ENCODE measurements around the gene AP2M1. TPM values are rescaled to one million over a fixed set of nuclear protein-coding genes. Genes with fewer than 3 reads are reported as not detected.

AP2M1 gene
- total and polyA plus RNA-seq, 2 of the 13 experiments (the other 11 are each of a cell fraction or from before 2014, with no cell fraction given) = 126 to 146 TPM

GRCh38 chr3:184133840-184134745, 40.6 kb upstream of the AP2M1 start (continued):
- TF ChIP-seq E2F5 (CRISPR knock-in tag; conservative IDR thresholded peaks at IDR 0.05) = no peak
- TF ChIP-seq ZNF883 (CRISPR knock-in tag; IDR thresholded peaks at IDR 0.05; ENCODE audit: not compliant biosample characterization) = peak; percentile 54
- no peak for TF ChIP-seq ZFP36 (IDR thresholded peaks at IDR 0.05; ENCODE audit: borderline replicate concordance, low read depth, low read length, partially characterized antibody)
- 0 out of 2 replicates have a peak, but pooled peaks have one; percentile 9 for TF ChIP-seq ZNF615 (CRISPR knock-in tag; IDR thresholded peaks at IDR 0.05; ENCODE audit: borderline replicate concordance)
- 0 out of 2 replicates have a peak, but pooled peaks have one; percentile 20 for TF ChIP-seq ZC3H13 (CRISPR knock-in tag; IDR thresholded peaks at IDR 0.05)
- TF ChIP-seq, protein P1, sequence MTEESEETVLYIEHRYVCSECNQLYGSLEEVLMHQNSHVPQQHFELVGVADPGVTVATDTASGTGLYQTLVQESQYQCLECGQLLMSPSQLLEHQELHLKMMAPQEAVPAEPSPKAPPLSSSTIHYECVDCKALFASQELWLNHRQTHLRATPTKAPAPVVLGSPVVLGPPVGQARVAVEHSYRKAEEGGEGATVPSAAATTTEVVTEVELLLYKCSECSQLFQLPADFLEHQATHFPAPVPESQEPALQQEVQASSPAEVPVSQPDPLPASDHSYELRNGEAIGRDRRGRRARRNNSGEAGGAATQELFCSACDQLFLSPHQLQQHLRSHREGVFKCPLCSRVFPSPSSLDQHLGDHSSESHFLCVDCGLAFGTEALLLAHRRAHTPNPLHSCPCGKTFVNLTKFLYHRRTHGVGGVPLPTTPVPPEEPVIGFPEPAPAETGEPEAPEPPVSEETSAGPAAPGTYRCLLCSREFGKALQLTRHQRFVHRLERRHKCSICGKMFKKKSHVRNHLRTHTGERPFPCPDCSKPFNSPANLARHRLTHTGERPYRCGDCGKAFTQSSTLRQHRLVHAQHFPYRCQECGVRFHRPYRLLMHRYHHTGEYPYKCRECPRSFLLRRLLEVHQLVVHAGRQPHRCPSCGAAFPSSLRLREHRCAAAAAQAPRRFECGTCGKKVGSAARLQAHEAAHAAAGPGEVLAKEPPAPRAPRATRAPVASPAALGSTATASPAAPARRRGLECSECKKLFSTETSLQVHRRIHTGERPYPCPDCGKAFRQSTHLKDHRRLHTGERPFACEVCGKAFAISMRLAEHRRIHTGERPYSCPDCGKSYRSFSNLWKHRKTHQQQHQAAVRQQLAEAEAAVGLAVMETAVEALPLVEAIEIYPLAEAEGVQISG (CRISPR knock-in tag; IDR thresholded peaks at IDR 0.05) = peak; percentile 93
- TF ChIP-seq, protein P2, sequence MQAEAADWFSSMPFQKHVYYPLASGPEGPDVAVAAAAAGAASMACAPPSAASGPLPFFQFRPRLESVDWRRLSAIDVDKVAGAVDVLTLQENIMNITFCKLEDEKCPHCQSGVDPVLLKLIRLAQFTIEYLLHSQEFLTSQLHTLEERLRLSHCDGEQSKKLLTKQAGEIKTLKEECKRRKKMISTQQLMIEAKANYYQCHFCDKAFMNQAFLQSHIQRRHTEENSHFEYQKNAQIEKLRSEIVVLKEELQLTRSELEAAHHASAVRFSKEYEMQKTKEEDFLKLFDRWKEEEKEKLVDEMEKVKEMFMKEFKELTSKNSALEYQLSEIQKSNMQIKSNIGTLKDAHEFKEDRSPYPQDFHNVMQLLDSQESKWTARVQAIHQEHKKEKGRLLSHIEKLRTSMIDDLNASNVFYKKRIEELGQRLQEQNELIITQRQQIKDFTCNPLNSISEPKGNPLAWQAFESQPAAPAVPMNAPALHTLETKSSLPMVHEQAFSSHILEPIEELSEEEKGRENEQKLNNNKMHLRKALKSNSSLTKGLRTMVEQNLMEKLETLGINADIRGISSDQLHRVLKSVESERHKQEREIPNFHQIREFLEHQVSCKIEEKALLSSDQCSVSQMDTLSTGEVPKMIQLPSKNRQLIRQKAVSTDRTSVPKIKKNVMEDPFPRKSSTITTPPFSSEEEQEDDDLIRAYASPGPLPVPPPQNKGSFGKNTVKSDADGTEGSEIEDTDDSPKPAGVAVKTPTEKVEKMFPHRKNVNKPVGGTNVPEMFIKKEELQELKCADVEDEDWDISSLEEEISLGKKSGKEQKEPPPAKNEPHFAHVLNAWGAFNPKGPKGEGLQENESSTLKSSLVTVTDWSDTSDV (CRISPR knock-in tag; IDR thresholded peaks at IDR 0.05) = no peak
- TF ChIP-seq ZNF605 (CRISPR knock-in tag; IDR thresholded peaks at IDR 0.05) = peak; percentile 83
- TF ChIP-seq EZH2 (conservative IDR thresholded peaks at IDR 0.05; ENCODE audit: low read depth, low read length) = no peak
- TF ChIP-seq MYC (CRISPR knock-in tag; IDR thresholded peaks at IDR 0.05; ENCODE audit: borderline replicate concordance) = peak; percentile 98
- no peak for TF ChIP-seq NONO (IDR thresholded peaks at IDR 0.05)
- TF ChIP-seq NONO (CRISPR knock-in tag; conservative IDR thresholded peaks at IDR 0.05) = peak; percentile 22; the same call in 1 of the 2 replicates
- TF ChIP-seq CBFB (CRISPR knock-in tag; IDR thresholded peaks at IDR 0.05) = no peak
- no peak; the same call in 1 of the 2 replicates for TF ChIP-seq CBX5 (CRISPR knock-in tag; IDR thresholded peaks at IDR 0.05; ENCODE audit: borderline replicate concordance)
- peak; percentile 59; the same call in 1 of the 2 replicates for TF ChIP-seq FOXC1 (CRISPR knock-in tag; IDR thresholded peaks at IDR 0.05; ENCODE audit: borderline replicate concordance)
- no peak; the same call in 1 of the 2 replicates for TF ChIP-seq MTF1 (CRISPR knock-in tag; IDR thresholded peaks at IDR 0.05)
- peak; percentile 67; the same call in 1 of the 2 replicates for TF ChIP-seq PHF21A (CRISPR knock-in tag; IDR thresholded peaks at IDR 0.05)
- no peak for TF ChIP-seq ZBTB7A (CRISPR knock-in tag; IDR thresholded peaks at IDR 0.05)
- no peak for TF ChIP-seq ZNF225 (CRISPR knock-in tag; IDR thresholded peaks at IDR 0.05)
